NB4 (cell line): Measurements from ENCODE around the gene M1AP.

Experiments
- POLR2A ChIP-seq: IDR thresholded peaks from 2 replicates; pipeline ENCODE4 v1.6.1; 2011; ENCODE audit warnings: mild to moderate bottlenecking; ENCODE audit not compliant: insufficient read length; ENCODE audit errors: extremely low read depth
- TF ChIP-seq, protein P1 (sequence below): IDR thresholded peaks from one replicate; pipeline ENCODE4 v1.5.1; 2012; ENCODE audit warnings: low read depth, low read length
- TF ChIP-seq, protein P2 (sequence below): IDR thresholded peaks from 2 replicates; pipeline ENCODE4 v1.6.1; 2011; ENCODE audit warnings: low read depth, low read length

- TF ChIP-seq, protein P1, sequence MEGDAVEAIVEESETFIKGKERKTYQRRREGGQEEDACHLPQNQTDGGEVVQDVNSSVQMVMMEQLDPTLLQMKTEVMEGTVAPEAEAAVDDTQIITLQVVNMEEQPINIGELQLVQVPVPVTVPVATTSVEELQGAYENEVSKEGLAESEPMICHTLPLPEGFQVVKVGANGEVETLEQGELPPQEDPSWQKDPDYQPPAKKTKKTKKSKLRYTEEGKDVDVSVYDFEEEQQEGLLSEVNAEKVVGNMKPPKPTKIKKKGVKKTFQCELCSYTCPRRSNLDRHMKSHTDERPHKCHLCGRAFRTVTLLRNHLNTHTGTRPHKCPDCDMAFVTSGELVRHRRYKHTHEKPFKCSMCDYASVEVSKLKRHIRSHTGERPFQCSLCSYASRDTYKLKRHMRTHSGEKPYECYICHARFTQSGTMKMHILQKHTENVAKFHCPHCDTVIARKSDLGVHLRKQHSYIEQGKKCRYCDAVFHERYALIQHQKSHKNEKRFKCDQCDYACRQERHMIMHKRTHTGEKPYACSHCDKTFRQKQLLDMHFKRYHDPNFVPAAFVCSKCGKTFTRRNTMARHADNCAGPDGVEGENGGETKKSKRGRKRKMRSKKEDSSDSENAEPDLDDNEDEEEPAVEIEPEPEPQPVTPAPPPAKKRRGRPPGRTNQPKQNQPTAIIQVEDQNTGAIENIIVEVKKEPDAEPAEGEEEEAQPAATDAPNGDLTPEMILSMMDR: no peak
- TF ChIP-seq POLR2A: no peak
- TF ChIP-seq, protein P2, sequence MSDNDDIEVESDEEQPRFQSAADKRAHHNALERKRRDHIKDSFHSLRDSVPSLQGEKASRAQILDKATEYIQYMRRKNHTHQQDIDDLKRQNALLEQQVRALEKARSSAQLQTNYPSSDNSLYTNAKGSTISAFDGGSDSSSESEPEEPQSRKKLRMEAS: no peak
These were observed 111.0 kb downstream of the M1AP start for GRCh38 chr2:74537140-74537539.
